ENCODE results near the gene DMXL1. TPM values are rescaled to one million over a fixed set of nuclear protein-coding genes. Genes with fewer than 3 reads are reported as not detected.

DMXL1 gene
- total and polyA plus RNA-seq, 4 donors, result 4.3 to 38.1 (median 25.1) TPM

- WGBS, result 72% methylated on average over 3 of the region's 3 CpGs
- no peaks in the 10 kb centered on the region for H3K9me3 ChIP-seq (ENCODE audit: control insufficient read depth in 4 of 4, low read length in 3 of 4)
- H3K27me3 ChIP-seq (ENCODE audit: control insufficient read depth in 4 of 4, insufficient read depth in 4 of 4, low read length in 3 of 4), result no peaks in the 10 kb centered on the region
- DNase-seq (ENCODE audit: low spot score), result no peak
- TF ChIP-seq RAD21 (IDR thresholded peaks at IDR 0.05) (no peak), RXRA (IDR thresholded peaks at IDR 0.05) (no peak), FOXA2 (IDR thresholded peaks at IDR 0.05) (no peak), YY1 (IDR thresholded peaks at IDR 0.05) (no peak), ATF3 (IDR thresholded peaks at IDR 0.05) (no peak), SP1 (IDR thresholded peaks at IDR 0.05) (no peak), JUND (IDR thresholded peaks at IDR 0.05) (no peak), GABPA (IDR thresholded peaks at IDR 0.05 in 1 of 2, conservative IDR thresholded peaks at IDR 0.05 in 1 of 2) (no peak), HNF4A (conservative IDR thresholded peaks at IDR 0.05) (no peak), HNF4G (IDR thresholded peaks at IDR 0.05) (no peak), EGR1 (IDR thresholded peaks at IDR 0.05; ENCODE audit: low read depth in 2 of 2) (no peak), TAF1 (conservative IDR thresholded peaks at IDR 0.05) (no peak), NR2F2 (IDR thresholded peaks at IDR 0.05) (no peak), FOXA1 (IDR thresholded peaks at IDR 0.05) (no peak), CTCF (IDR thresholded peaks at IDR 0.05; ENCODE audit: low read depth, low read length, missing input control) (no peak)
- TF ChIP-seq, protein P1, sequence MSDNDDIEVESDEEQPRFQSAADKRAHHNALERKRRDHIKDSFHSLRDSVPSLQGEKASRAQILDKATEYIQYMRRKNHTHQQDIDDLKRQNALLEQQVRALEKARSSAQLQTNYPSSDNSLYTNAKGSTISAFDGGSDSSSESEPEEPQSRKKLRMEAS (IDR thresholded peaks at IDR 0.05), result no peak
- TF ChIP-seq, protein P2, sequence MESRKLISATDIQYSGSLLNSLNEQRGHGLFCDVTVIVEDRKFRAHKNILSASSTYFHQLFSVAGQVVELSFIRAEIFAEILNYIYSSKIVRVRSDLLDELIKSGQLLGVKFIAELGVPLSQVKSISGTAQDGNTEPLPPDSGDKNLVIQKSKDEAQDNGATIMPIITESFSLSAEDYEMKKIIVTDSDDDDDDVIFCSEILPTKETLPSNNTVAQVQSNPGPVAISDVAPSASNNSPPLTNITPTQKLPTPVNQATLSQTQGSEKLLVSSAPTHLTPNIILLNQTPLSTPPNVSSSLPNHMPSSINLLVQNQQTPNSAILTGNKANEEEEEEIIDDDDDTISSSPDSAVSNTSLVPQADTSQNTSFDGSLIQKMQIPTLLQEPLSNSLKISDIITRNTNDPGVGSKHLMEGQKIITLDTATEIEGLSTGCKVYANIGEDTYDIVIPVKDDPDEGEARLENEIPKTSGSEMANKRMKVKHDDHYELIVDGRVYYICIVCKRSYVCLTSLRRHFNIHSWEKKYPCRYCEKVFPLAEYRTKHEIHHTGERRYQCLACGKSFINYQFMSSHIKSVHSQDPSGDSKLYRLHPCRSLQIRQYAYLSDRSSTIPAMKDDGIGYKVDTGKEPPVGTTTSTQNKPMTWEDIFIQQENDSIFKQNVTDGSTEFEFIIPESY (IDR thresholded peaks at IDR 0.05), result no peak
- TF ChIP-seq, protein P3, sequence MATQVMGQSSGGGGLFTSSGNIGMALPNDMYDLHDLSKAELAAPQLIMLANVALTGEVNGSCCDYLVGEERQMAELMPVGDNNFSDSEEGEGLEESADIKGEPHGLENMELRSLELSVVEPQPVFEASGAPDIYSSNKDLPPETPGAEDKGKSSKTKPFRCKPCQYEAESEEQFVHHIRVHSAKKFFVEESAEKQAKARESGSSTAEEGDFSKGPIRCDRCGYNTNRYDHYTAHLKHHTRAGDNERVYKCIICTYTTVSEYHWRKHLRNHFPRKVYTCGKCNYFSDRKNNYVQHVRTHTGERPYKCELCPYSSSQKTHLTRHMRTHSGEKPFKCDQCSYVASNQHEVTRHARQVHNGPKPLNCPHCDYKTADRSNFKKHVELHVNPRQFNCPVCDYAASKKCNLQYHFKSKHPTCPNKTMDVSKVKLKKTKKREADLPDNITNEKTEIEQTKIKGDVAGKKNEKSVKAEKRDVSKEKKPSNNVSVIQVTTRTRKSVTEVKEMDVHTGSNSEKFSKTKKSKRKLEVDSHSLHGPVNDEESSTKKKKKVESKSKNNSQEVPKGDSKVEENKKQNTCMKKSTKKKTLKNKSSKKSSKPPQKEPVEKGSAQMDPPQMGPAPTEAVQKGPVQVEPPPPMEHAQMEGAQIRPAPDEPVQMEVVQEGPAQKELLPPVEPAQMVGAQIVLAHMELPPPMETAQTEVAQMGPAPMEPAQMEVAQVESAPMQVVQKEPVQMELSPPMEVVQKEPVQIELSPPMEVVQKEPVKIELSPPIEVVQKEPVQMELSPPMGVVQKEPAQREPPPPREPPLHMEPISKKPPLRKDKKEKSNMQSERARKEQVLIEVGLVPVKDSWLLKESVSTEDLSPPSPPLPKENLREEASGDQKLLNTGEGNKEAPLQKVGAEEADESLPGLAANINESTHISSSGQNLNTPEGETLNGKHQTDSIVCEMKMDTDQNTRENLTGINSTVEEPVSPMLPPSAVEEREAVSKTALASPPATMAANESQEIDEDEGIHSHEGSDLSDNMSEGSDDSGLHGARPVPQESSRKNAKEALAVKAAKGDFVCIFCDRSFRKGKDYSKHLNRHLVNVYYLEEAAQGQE (IDR thresholded peaks at IDR 0.05), result no peak
- no peak overlapping the region for H3K4me3 ChIP-seq (ENCODE audit: low read depth in 1 of 3, low read length in 3 of 3)
- H3K4me1 ChIP-seq (ENCODE audit: control insufficient read depth in 4 of 4, insufficient read depth in 4 of 4, low read length in 3 of 4), result no peaks in the 10 kb centered on the region
- H3K9ac ChIP-seq (ENCODE audit: low read depth in 1 of 2, low read length in 2 of 2), result no peak overlapping the region
- no peaks in the 10 kb centered on the region for H3K36me3 ChIP-seq (ENCODE audit: control insufficient read depth in 4 of 4, insufficient read depth in 3 of 4, low read depth in 1 of 4, low read length in 3 of 4)
- no peak overlapping the region for H3K27ac ChIP-seq (ENCODE audit: low read depth in 1 of 2, low read length in 2 of 2)
Measured at GRCh38 chr5:119290161-119290569, 219.3 kb downstream of the DMXL1 start.

All from liver (tissue), 9 donors.